Measurements from ENCODE around the gene TLX3.
A peak's percentile ranks its signal among the peaks of the same experiment; 100 is the strongest.
"Not testable (repeated sequence)": the region's sequence is repeated elsewhere in the genome, so short reads cannot be mapped to it uniquely, and the experiment has no call there.

Gene TLX3

DNA sequence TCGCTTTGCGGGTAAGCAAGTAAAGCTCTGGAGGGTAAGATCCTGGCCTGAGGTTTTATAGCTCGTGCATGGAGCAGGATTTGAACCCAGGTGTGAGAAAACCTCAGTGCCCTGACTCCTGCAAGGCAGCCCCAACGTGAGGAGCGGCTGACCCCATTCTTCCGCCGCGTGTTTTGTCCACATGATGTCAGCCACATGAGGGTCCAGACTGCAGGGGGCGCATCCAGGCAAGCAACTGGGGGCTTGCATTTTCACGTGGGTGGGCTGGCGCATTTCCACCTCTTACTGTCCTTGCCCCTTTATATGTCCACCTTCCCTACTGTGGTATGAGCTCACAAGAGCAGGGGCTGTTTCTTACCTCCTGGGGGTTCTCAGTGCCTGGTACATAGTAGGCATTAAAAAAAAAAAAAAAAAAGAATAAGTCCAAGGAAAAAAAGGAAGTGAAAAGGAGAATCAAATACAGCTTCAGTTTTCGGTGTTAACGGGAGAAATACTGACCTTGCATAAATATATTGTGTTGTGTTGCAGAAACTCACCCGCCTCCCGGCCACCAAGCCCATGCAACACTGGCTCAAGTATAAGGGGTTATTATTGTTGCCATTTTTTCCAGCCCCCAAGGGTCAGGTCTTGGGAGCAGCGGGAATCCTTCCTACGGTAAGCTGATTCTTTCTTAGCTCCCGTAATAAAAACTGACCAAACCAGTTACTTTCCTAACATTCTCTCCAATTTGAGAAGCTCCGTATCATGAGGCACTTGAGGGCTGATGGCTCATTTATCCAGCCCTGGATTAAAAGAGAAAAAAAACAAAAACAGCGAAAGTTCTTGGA, 15.0 kb downstream of the TLX3 start:
- no peak for DNase-seq (ENCODE audit: low read depth)

- DNase-seq (ENCODE audit: low read depth) = no peak
Measured at GRCh38 chr5:171330021-171330420, 21.0 kb downstream of the TLX3 start.

DNA sequence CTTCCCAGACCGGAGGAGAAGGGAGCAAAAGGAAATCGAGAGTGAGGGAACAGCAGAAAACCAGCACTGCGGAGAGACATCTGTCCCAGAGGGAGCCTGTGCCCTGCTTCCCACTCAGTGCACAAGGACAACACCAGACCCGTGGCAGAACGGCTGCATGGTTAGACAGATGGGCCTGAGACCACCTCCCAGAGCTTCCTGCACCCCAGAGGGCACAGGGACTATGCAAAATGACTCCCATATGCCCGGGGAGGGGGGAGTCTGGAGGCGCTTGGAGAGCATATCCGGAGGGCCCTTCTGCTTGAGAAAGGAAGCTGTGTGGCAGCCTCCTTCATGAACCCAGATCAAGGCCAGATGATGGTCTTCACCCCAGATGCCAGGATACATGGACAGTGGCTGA, 26.6 kb downstream of the TLX3 start:
- DNase-seq (ENCODE audit: low read depth) = no peak

DNA sequence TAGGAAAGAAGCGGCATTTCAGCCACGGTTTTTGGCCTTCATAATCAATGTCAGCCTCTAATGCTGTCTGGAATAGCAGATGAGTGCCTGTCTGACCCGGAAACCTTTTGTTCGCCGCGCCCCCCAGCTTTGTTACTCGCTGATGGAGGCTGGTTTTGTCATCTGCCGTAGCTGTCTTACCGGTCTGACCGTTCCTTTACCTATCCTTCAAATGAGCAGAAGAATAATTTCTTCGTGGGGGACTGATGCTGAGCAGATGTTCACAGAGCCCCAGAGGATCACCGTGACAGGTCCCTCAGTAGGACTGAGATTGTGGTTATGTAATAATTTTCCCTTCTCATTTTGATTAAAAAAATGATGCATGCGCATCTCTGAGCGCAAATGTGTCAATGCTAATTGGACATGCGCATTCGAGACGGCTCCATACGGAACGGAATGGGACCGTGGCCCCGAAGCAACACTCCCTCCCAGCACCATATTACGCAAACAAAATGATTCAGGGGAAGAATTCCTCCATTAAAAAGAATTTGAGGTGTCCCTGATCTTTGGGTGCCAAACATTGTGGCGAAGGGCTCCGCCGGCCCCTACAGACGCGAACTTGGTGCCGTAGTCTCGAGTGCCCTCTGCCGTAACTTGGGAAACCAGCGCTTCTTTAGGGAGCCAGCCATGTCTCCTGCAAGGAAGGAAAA, 27.6 kb downstream of the TLX3 start:
- peak; percentile 72 for DNase-seq (ENCODE audit: low read depth)

DNA sequence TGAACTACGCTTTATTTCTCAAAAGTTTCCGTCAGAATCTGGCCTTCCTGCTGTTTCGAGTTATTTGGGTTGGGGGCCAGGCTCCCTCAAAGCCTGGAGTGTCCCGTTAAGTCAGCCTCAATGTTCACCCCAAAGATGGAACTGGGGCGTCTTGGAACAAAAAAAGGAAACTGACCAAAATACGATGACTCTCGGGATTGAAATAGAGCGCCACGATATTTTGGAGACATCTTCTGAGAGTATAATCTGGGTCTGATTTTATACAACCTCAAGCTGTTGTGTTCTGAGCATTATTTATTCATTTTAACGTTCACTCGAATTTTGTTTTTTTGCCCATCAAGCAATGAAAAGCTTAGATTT, 28.1 kb downstream of the TLX3 start:
- DNase-seq (ENCODE audit: low read depth) = no peak

GRCh38 chr5:171340042-171340441, 31.0 kb downstream of the TLX3 start:
- no peak for DNase-seq (ENCODE audit: low read depth)

GRCh38 chr5:171340491-171340890, 31.4 kb downstream of the TLX3 start:
- no peak for DNase-seq (ENCODE audit: low read depth)

DNA sequence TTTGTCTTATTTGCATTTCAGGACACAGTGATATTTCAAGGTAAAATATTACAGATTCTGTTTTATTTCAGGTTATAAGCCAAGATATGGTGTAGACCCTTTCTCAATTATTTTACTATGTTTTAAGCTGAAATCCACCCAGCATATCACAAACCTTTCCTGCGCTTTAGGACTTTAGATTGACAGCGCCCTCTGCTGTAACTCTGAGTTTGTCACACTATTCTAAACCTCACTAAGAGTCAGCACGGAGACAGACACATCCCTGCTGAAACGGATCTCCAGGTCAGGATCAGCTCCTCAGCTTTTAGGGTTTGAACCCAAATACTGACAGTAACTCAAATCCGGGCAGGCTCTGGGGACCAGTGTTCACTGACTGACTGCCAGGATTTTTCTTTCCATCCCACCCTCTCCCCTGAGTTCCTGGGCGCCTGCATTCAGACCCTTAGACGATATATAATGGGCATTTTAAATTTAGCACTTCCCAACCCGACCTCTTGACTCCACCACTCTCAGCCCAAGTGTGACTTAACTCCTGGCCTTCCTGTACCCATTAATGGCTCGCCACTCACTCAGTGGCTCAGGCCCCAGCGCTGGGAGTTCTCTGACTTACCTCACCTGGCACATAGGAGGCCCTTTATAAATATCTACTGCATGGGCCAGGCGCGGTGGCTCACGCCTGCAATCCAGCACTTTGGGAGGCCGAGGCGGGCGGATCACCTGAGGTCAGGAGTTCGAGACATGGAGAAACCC, 33.5 kb downstream of the TLX3 start:
- DNase-seq (ENCODE audit: low read depth) = peak; percentile 71

GRCh38 chr5:171344936-171345608, 36.0 kb downstream of the TLX3 start:
- DNase-seq (ENCODE audit: low read depth) = no peak

DNA sequence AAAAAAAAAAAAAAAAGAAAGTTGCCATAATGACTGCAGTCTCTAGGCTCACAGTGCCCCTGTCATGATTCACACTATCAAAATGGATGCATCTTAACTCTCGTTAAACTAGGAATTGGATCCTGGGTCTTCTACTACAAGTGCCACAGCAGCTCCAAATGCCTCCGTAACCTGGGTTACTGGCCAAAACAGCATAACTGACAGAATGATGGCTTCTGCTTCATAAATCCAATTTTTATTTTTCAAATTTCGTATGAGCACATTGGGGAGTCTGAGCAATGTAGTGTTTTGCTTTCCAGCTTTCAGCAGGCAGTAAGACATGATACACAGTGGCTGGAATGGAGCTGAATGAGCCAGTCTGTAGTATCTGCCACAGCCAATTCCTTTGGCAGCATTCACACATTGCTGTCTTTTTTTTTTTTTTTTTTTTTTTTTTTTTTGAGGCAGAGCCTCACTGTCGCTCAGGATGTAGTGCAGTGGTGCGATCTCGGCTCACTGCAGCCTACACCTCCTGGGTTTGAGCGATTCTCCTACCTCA, 42.6 kb downstream of the TLX3 start:
- no peak for DNase-seq (ENCODE audit: low read depth)

DNA sequence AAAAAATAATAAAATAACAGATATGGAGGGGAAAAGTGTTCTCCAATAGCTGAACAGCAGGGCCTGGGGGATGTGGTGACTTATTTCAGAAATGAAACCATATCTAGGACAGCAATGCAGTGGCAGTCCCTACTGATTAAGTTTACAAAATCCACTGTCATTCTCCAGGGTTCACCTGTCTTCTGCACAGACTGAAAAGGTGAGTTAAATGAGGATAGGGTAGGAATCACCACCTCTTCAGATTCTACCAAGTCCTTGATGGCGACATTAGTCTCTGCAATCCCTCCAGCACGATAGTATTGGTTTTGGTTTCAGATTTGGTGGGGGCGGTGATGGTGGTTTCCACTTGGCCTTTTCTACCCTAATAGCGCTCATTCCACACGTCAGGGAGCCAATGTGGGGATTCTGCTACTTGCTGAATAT, 46.3 kb downstream of the TLX3 start:
- no peak for DNase-seq (ENCODE audit: low read depth)

- no peak for DNase-seq (ENCODE audit: low read depth)
Measured at GRCh38 chr5:171357843-171358242, 48.8 kb downstream of the TLX3 start.

- DNase-seq (ENCODE audit: low read depth) = not testable (repeated sequence)
Measured at GRCh38 chr5:171361151-171361550, 52.1 kb downstream of the TLX3 start.

Data from iris pigment epithelial cell (primary cell).